NCI-H82 treated with DMSO at 0.1 percent for 48 hours (cell line): Measurements from ENCODE around the gene KCNH6.

Source experiments
- DNase-seq: peaks from one replicate; lab custom pipeline; 2025; ENCODE audit not compliant: unreplicated experiment; lab: John Stamatoyannopoulos, UW

KCNH6 gene

GRCh38 chr17:63487014-63487339 lies 36.2 kb upstream of the KCNH6 start:
- no peak for DNase-seq

GRCh38 chr17:63488851-63489250 lies 34.3 kb upstream of the KCNH6 start:
- no peak for DNase-seq

- DNase-seq: no peak
Observed at GRCh38 chr17:63489291-63489690, 33.9 kb upstream of the KCNH6 start.

- DNase-seq: no peak
Observed at GRCh38 chr17:63490329-63490728, 32.8 kb upstream of the KCNH6 start.

- DNase-seq: no peak
Observed at GRCh38 chr17:63490858-63491400, 32.2 kb upstream of the KCNH6 start.

- no peak for DNase-seq
Observed at GRCh38 chr17:63491413-63491812, 31.7 kb upstream of the KCNH6 start.

GRCh38 chr17:63491977-63492618 lies 31.1 kb upstream of the KCNH6 start:
- no peak for DNase-seq

GRCh38 chr17:63492940-63493339 lies 30.2 kb upstream of the KCNH6 start:
- no peak for DNase-seq

GRCh38 chr17:63493411-63493810 lies 29.7 kb upstream of the KCNH6 start:
- DNase-seq: no peak

GRCh38 chr17:63494300-63494928 lies 28.7 kb upstream of the KCNH6 start:
- DNase-seq: no peak

- DNase-seq: no peak
Observed at GRCh38 chr17:63495491-63495890, 27.7 kb upstream of the KCNH6 start.

GRCh38 chr17:63496177-63496576 lies 27.0 kb upstream of the KCNH6 start:
- DNase-seq: no peak

- DNase-seq: no peak
Observed at GRCh38 chr17:63496663-63497400, 26.3 kb upstream of the KCNH6 start.

GRCh38 chr17:63497708-63498483 lies 25.3 kb upstream of the KCNH6 start:
- no peak for DNase-seq

- DNase-seq: no peak
Observed at GRCh38 chr17:63498626-63499195, 24.4 kb upstream of the KCNH6 start.

- no peak for DNase-seq
Observed at GRCh38 chr17:63500543-63501390, 22.4 kb upstream of the KCNH6 start.

- DNase-seq: no peak
Observed at GRCh38 chr17:63503341-63503705, 19.8 kb upstream of the KCNH6 start.

- no peak for DNase-seq
Observed at GRCh38 chr17:63504261-63504660, 18.9 kb upstream of the KCNH6 start.

GRCh38 chr17:63505341-63505740 lies 17.8 kb upstream of the KCNH6 start:
- DNase-seq: no peak

- DNase-seq: no peak
Observed at GRCh38 chr17:63506627-63507026, 16.5 kb upstream of the KCNH6 start.
